Mucosa of stomach (tissue), 1 donor: Measurements from ENCODE around the gene ZPR1.

ENCODE experiments used
- H3K27me3 ChIP-seq: one replicate; pipeline ENCODE4 v1.7.0; 2013; ENCODE audit warnings: mild to moderate bottlenecking, low read length; ENCODE audit not compliant: control insufficient read depth, insufficient read depth
- H3K36me3 ChIP-seq: one replicate; pipeline ENCODE4 v1.7.0; 2013; ENCODE audit warnings: low read length; ENCODE audit not compliant: control insufficient read depth, insufficient read depth
- H3K4me1 ChIP-seq: one replicate; pipeline ENCODE4 v1.7.0; 2013; ENCODE audit warnings: mild to moderate bottlenecking, low read length; ENCODE audit not compliant: control insufficient read depth, insufficient read depth
- H3K4me3 ChIP-seq: one replicate; pipeline ENCODE4 v1.7.0; 2013; ENCODE audit warnings: low read length
- H3K9ac ChIP-seq: one replicate; pipeline ENCODE4 v1.7.0; 2013; ENCODE audit warnings: mild to moderate bottlenecking, low read length, moderate library complexity
- H3K9me3 ChIP-seq: one replicate; pipeline ENCODE4 v1.7.0; 2013; ENCODE audit warnings: mild to moderate bottlenecking, low read length, moderate library complexity; ENCODE audit not compliant: control insufficient read depth
- donor health status: Pancreatic carcinoma.

ZPR1 gene

DNA sequence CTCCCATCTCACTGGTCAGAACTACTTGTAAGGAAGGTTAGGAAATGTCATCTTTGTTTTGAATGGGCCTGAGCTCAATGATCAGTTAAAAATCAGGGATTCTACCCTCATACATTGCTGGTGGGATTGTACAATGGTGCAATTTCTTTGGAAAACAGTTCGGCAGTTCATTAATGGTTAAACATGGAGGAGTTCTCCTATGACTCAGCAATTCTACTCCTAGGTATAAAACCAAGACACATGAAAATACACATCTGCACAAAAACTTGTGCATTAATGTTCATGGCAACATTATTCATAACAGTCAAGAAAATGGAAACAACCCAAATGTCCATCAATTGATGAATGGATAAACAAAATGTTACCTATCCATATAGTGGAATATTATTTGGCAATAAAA lies 8.7 kb upstream of the ZPR1 start:
- Histone ChIP-seq H3K9ac (no peak overlapping the region), H3K36me3 (no peaks in the 10 kb centered on the region), H3K4me3 (no peak overlapping the region), H3K4me1 (peaks cover 22% of the 10 kb centered on the region), H3K9me3 (no peaks in the 10 kb centered on the region), H3K27me3 (no peaks in the 10 kb centered on the region)

GRCh38 chr11:116794851-116795250 lies 7.0 kb upstream of the ZPR1 start:
- Histone ChIP-seq H3K9me3 (no peaks in the 10 kb centered on the region), H3K4me1 (peaks cover 29% of the 10 kb centered on the region), H3K36me3 (no peaks in the 10 kb centered on the region), H3K4me3 (no peak overlapping the region), H3K9ac (no peak overlapping the region), H3K27me3 (no peaks in the 10 kb centered on the region)

GRCh38 chr11:116793772-116794097 lies 5.9 kb upstream of the ZPR1 start:
- H3K4me1 ChIP-seq, result peaks cover 32% of the 10 kb centered on the region
- H3K4me3 ChIP-seq, result no peak overlapping the region
- H3K9me3 ChIP-seq, result no peaks in the 10 kb centered on the region
- H3K9ac ChIP-seq, result no peak overlapping the region
- H3K36me3 ChIP-seq, result no peaks in the 10 kb centered on the region
- no peaks in the 10 kb centered on the region for H3K27me3 ChIP-seq

GRCh38 chr11:116792869-116793771 lies 5.3 kb upstream of the ZPR1 start:
- H3K9ac ChIP-seq, result no peak overlapping the region
- H3K27me3 ChIP-seq, result no peaks in the 10 kb centered on the region
- H3K36me3 ChIP-seq, result no peaks in the 10 kb centered on the region
- H3K4me1 ChIP-seq, result peaks cover 37% of the 10 kb centered on the region
- H3K4me3 ChIP-seq, result no peak overlapping the region
- H3K9me3 ChIP-seq, result no peaks in the 10 kb centered on the region

- H3K9me3 ChIP-seq, result no peaks in the 10 kb centered on the region
- H3K9ac ChIP-seq, result no peak overlapping the region
- H3K4me1 ChIP-seq, result peaks cover 30% of the 10 kb centered on the region
- no peak overlapping the region for H3K4me3 ChIP-seq
- H3K36me3 ChIP-seq, result no peaks in the 10 kb centered on the region
- no peaks in the 10 kb centered on the region for H3K27me3 ChIP-seq
Observed at GRCh38 chr11:116792144-116792868, 4.5 kb upstream of the ZPR1 start.

DNA sequence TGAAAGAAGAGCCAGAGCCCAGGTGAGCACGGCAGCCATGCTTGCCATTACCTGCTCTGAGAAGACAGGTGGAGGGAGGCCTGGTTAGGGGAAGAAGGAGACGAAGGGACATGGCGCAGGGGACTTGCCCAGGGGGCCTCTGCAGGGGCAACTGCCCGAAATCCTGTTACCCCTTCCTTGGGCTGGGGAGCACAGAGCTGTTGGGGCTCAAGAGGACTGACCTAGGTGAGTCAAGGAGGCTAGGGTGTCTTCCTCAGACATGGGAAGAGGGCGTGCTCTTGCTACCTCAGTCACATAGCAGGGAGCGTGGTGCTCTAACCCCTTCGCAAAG lies 4.0 kb upstream of the ZPR1 start, which contains the start of gene APOA5:
APOA5 (minus strand) TSS at position 67 of the 331 bp plus-strand sequence; CDS start at position 48, 19 bp downstream.
- no peak within 1 kb of the TSS for H3K9ac ChIP-seq
- H3K9me3 ChIP-seq, result no peaks in the 10 kb centered on the region
- H3K4me1 ChIP-seq, result peaks cover 33% of the 10 kb centered on the region
- H3K36me3 ChIP-seq, result no peaks in the 10 kb centered on the region
- H3K27me3 ChIP-seq, result no peaks in the 10 kb centered on the region
- H3K4me3 ChIP-seq, result no peak within 1 kb of the TSS

DNA sequence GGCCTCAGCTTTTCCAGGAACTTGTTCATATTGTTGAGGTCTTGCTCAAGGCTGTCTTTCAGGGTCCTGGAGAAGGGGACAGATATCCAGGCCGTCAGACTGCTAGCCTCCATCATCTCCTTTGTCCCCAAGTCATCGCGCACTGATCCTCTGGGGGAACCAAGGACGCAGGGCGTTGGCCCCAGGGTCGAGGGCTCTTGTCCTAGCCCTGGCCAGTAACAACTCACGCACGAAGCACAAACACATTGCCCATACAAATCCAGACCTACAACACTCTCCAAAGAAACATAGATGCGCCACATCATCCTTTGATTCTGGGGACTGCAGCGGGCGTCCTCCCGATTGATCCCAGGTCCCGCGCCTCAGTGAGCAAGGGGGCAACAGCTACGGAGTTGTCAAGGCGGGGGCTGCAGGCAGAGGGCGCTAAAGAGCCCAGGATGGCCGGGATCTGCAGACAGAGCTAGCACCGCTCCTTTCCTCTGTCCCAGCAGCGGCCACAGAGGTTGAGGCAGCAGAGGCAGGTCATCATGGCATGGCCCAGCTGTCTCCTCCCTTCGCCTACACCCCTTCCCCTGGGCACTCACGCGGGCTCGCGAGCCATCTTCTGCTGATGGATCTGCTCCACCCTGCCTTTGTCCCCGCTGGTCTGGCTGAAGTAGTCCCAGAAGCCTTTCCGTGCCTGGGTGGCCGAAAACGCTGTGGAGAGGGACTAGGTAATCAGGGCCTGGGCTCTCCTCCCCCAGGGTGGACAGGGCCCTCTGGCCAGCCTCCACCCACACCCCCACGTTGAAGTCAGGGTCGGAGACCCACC lies 3.4 kb upstream of the ZPR1 start:
- H3K9ac ChIP-seq, result no peak overlapping the region
- no peaks in the 10 kb centered on the region for H3K36me3 ChIP-seq
- H3K9me3 ChIP-seq, result no peaks in the 10 kb centered on the region
- H3K27me3 ChIP-seq, result no peaks in the 10 kb centered on the region
- H3K4me1 ChIP-seq, result peaks cover 38% of the 10 kb centered on the region
- no peak overlapping the region for H3K4me3 ChIP-seq

GRCh38 chr11:116790167-116791001 lies 2.6 kb upstream of the ZPR1 start:
- H3K9ac ChIP-seq, result no peak overlapping the region
- H3K4me3 ChIP-seq, result no peak overlapping the region
- H3K36me3 ChIP-seq, result no peaks in the 10 kb centered on the region
- peaks cover 38% of the 10 kb centered on the region for H3K4me1 ChIP-seq
- H3K9me3 ChIP-seq, result no peaks in the 10 kb centered on the region
- no peaks in the 10 kb centered on the region for H3K27me3 ChIP-seq

- H3K4me1 ChIP-seq, result peaks cover 38% of the 10 kb centered on the region
- peak overlapping the region; percentile 92 for H3K9ac ChIP-seq
- H3K36me3 ChIP-seq, result no peaks in the 10 kb centered on the region
- peak overlapping the region; percentile 88 for H3K4me3 ChIP-seq
- H3K9me3 ChIP-seq, result no peaks in the 10 kb centered on the region
- H3K27me3 ChIP-seq, result no peaks in the 10 kb centered on the region
Observed at GRCh38 chr11:116788975-116789374, 1.2 kb upstream of the ZPR1 start.

DNA sequence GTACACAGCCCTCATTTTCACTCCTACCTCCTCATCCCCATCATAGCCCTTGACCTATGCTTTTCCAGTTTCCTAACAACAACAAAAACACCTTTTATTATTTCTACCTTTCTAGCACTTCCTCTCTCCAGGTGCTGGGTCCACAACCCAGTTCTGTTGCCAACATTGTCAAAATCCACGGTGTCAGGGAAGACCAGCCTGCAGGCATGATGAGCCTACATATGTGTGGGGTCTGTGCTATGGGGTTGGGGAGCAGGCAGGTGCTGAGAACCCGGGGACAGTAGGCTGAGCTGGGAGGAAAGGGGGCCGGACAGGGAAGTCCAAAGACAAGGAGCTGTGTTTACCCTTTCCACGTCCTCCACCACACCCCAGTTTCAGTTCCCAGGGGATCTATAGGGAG lies 711 bp upstream of the ZPR1 start:
- H3K9ac ChIP-seq, result peak overlapping the region; percentile 92
- no peaks in the 10 kb centered on the region for H3K36me3 ChIP-seq
- H3K27me3 ChIP-seq, result no peaks in the 10 kb centered on the region
- peak overlapping the region; percentile 88 for H3K4me3 ChIP-seq
- H3K9me3 ChIP-seq, result no peaks in the 10 kb centered on the region
- H3K4me1 ChIP-seq, result peaks cover 38% of the 10 kb centered on the region

GRCh38 chr11:116787436-116787785 lies 412 bp downstream of the ZPR1 start:
- Histone ChIP-seq H3K9me3 (no peaks in the 10 kb centered on the region), H3K36me3 (peaks cover 7% of the 10 kb centered on the region), H3K27me3 (no peaks in the 10 kb centered on the region), H3K4me3 (peak overlapping the region; percentile 88), H3K9ac (peak overlapping the region; percentile 92), H3K4me1 (peaks cover 35% of the 10 kb centered on the region)
